Measurements from ENCODE around the gene PSG5. TPM values are rescaled to one million over a fixed set of nuclear protein-coding genes. Genes with fewer than 3 reads are reported as not detected.
"Not testable (repeated sequence)": the region's sequence is repeated elsewhere in the genome, so short reads cannot be mapped to it uniquely, and the experiment has no call there.

PSG5 gene
- total RNA-seq (2021) (not detected in 3 replicates), Bru-seq, nascent RNA (not detected)
- long read RNA-seq, experiment 1: 0 reads
- long read RNA-seq, experiment 2: 0 reads
- long read RNA-seq, experiment 3: 0 reads

DNA sequence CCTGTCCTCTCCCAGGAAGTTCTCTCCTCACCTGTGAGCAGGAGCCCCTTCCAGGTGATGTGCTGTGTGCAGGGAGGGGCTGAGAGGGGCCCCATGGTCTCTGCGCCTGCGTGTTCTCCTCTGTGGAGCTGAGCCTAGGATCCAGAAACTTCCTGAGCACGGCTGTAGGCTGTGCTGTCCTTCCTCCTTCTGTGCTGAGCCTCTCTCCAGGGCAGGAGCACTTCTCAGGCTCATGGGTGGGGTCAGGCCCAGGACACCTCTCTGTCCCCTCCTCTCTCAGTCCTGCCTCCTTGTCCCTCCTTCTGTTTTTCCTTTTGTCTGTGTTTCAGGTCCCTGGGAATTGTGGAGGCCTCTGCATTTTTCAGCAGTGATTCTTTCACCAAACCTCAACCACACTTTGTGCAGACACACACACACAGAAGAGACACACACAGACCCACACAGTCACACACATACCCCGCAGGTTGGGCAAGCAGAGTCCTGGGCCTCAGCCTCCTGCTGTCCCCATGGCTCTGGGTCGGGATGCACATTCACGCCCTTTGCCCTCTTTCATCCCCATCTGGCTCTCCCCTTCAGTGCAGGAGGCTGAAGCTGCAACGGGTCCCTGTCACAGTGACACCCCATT lies at the start of gene PSG5:
Gene PSG5 (minus strand): TSS at position 226 of the 625 bp plus-strand sequence. CDS start 131 bp downstream, at position 95.
- H3K27me3 Mint-ChIP-seq (ENCODE audit: low read depth); H3K4me3 Mint-ChIP-seq; H3K4me1 Mint-ChIP-seq; CTCF ChIA-PET; ATAC-seq; POLR2A ChIA-PET; H3K27ac Mint-ChIP-seq; H3K36me3 Mint-ChIP-seq; H3K9me3 Mint-ChIP-seq; DNase-seq (ENCODE audit: low spot score): not testable (repeated sequence)

DNA sequence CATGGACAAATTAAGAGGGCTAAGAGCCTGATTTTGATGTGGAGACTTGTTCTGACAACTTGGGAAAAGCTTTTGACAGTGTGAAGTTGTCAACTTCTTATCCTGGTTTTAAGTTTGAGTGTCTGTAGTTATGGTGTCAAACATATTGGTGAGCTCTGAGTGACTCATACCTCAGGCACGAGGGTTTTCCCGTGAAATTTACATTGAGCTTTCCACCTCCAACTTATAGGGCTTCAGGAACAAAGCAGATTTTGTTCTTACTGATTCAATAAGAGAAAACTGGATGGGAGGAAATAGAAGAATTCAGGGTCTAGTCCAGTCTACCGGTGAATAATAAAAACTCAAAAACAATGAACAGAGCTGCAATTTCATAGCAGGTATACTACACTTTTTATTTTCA lies 49.4 kb upstream of the PSG5 start:
- H3K4me1 Mint-ChIP-seq; ATAC-seq; H3K27me3 Mint-ChIP-seq (ENCODE audit: low read depth); DNase-seq (ENCODE audit: low spot score); CTCF ChIA-PET; H3K4me3 Mint-ChIP-seq; POLR2A ChIA-PET; H3K27ac Mint-ChIP-seq: not testable (repeated sequence)
- Mint-ChIP-seq H3K36me3 (peaks cover 28% of the 10 kb centered on the region), H3K9me3 (peaks cover 50% of the 10 kb centered on the region)

DNA sequence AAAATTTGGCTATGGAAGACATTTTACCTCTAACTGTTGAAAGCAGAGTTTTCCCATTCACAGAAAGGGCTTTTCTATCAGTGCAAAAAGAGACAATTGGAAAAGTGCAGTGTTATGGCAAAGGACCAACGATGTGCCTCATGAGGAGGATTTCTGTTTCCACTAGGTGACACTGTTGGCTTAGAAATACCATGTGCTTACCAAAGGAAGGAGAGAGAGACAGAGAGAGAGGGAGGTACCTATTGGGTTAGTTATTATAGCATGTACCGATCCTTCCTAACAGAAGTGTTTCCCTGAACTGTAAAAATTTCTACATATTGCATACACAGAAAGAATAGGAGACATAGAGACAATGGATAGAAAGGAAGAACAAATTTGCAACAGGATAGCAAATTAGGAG lies 43.0 kb upstream of the PSG5 start:
- no peak for DNase-seq (ENCODE audit: low spot score)
- Mint-ChIP-seq H3K36me3 (peaks cover 50% of the 10 kb centered on the region), H3K27me3 (ENCODE audit: low read depth) (peaks cover 5% of the 10 kb centered on the region), H3K4me1 (no peaks in the 10 kb centered on the region), H3K27ac (no peak overlapping the region), H3K4me3 (no peak overlapping the region), H3K9me3 (peaks cover 79% of the 10 kb centered on the region)
- CTCF ChIA-PET: no interaction called here
- TF ChIP-seq, protein P1, sequence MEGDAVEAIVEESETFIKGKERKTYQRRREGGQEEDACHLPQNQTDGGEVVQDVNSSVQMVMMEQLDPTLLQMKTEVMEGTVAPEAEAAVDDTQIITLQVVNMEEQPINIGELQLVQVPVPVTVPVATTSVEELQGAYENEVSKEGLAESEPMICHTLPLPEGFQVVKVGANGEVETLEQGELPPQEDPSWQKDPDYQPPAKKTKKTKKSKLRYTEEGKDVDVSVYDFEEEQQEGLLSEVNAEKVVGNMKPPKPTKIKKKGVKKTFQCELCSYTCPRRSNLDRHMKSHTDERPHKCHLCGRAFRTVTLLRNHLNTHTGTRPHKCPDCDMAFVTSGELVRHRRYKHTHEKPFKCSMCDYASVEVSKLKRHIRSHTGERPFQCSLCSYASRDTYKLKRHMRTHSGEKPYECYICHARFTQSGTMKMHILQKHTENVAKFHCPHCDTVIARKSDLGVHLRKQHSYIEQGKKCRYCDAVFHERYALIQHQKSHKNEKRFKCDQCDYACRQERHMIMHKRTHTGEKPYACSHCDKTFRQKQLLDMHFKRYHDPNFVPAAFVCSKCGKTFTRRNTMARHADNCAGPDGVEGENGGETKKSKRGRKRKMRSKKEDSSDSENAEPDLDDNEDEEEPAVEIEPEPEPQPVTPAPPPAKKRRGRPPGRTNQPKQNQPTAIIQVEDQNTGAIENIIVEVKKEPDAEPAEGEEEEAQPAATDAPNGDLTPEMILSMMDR (IDR thresholded peaks at IDR 0.05): 0 out of 2 replicates have a peak, but pooled peaks have one; percentile 20
- no peak for TF ChIP-seq NR1H2 (CRISPR knock-in tag; IDR thresholded peaks at IDR 0.05)
- POLR2A ChIA-PET: no interaction called here
- ATAC-seq: no peak

DNA sequence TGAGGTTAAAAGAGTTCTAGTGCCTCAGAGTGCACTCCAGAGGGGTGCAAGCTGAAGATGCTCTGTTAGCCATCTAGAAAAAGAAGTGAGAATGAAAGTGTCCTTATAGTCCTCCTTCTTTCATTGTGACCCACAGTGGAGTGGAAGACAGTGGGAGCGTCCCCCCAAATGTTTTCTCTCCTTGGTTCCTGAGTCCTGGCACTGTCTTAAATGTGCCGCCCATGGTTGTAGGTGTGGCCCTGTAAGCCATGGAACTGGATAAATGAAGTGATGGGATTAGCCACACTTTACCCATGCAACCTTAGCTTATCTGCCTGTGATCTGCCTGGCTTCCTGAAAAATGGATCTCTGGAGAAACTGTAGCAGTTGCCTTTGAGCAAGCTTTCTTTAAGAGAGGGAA lies 42.4 kb upstream of the PSG5 start:
- H3K4me1 Mint-ChIP-seq; ATAC-seq; H3K27ac Mint-ChIP-seq; CTCF ChIA-PET; POLR2A ChIA-PET; DNase-seq (ENCODE audit: low spot score); H3K4me3 Mint-ChIP-seq; H3K27me3 Mint-ChIP-seq (ENCODE audit: low read depth): not testable (repeated sequence)
- Mint-ChIP-seq H3K9me3 (peaks cover 79% of the 10 kb centered on the region), H3K36me3 (peaks cover 52% of the 10 kb centered on the region)

DNA sequence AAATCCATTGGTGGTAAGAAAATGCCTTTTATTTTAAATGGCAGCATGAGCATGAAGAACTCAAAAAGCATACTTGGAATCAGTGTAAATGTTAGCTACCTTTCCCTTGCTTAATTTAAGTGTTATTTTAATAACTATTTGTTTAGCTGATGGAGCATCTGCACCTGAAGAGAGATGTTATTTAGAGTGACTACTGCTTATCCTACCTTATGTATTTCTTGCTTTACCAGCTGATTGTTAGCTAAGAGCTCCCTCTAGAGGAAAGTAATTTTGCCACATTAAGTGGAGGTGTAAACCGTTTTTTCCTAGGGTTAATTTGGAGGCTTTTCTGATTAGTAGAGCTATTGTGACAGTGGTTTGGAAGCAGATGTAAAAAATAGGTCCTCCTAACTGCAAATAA lies 40.6 kb upstream of the PSG5 start:
- CTCF ChIA-PET; H3K4me3 Mint-ChIP-seq; DNase-seq (ENCODE audit: low spot score); H3K4me1 Mint-ChIP-seq; POLR2A ChIA-PET; H3K27ac Mint-ChIP-seq; ATAC-seq: not testable (repeated sequence)
- peaks cover 57% of the 10 kb centered on the region for H3K36me3 Mint-ChIP-seq
- H3K9me3 Mint-ChIP-seq: peaks cover 87% of the 10 kb centered on the region
- H3K27me3 Mint-ChIP-seq (ENCODE audit: low read depth): peaks cover 14% of the 10 kb centered on the region

DNA sequence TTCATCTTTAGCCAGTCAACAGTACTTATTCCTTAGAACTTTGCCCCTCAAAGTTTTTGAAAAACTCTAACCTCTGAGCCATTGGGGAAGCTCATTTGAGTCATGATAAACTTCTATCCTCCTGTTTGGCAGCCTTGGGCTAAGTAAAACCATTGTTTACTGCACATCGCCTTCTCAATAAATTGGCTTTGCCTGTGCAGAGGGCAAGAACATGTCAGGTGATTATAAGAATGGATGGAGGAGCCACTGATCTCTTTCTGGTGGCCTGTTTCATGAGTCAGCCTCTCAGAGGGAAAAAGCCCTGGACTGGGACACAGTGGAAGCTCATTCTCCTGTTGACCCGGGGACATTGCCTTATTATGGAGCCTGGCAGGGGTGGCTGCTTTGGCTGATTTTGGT lies 38.5 kb upstream of the PSG5 start:
- DNase-seq (ENCODE audit: low spot score) (no peak), ATAC-seq (no peak)
- CTCF ChIA-PET: no interaction called here
- POLR2A ChIA-PET: no interaction called here
- Mint-ChIP-seq H3K27ac (no peak overlapping the region), H3K4me3 (no peak overlapping the region), H3K36me3 (peaks cover 54% of the 10 kb centered on the region), H3K27me3 (ENCODE audit: low read depth) (peaks cover 21% of the 10 kb centered on the region), H3K9me3 (peaks cover 84% of the 10 kb centered on the region), H3K4me1 (no peaks in the 10 kb centered on the region)
- no peak for TF ChIP-seq EMX1 (CRISPR knock-in tag; IDR thresholded peaks at IDR 0.05)
- TF ChIP-seq, protein P2, sequence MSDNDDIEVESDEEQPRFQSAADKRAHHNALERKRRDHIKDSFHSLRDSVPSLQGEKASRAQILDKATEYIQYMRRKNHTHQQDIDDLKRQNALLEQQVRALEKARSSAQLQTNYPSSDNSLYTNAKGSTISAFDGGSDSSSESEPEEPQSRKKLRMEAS (CRISPR knock-in tag; IDR thresholded peaks at IDR 0.05): no peak
- TF ChIP-seq NFATC4 (CRISPR knock-in tag; IDR thresholded peaks at IDR 0.05): no peak
- TF ChIP-seq SMAD3 (CRISPR knock-in tag; IDR thresholded peaks at IDR 0.05; ENCODE audit: borderline replicate concordance): no peak
- TF ChIP-seq, protein P3, sequence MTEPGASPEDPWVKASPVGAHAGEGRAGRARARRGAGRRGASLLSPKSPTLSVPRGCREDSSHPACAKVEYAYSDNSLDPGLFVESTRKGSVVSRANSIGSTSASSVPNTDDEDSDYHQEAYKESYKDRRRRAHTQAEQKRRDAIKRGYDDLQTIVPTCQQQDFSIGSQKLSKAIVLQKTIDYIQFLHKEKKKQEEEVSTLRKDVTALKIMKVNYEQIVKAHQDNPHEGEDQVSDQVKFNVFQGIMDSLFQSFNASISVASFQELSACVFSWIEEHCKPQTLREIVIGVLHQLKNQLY (CRISPR knock-in tag; IDR thresholded peaks at IDR 0.05): no peak
- no peak for TF ChIP-seq ZNF317 (CRISPR knock-in tag; IDR thresholded peaks at IDR 0.05; ENCODE audit: borderline replicate concordance, low read depth)
- no peak for TF ChIP-seq TP53 (CRISPR knock-in tag; IDR thresholded peaks at IDR 0.05)
- no peak for TF ChIP-seq NFE2L1 (CRISPR knock-in tag; IDR thresholded peaks at IDR 0.05)
- no peak for TF ChIP-seq ZNF396 (CRISPR knock-in tag; IDR thresholded peaks at IDR 0.05; ENCODE audit: borderline replicate concordance)
- no peak for TF ChIP-seq SP1 (CRISPR knock-in tag; conservative IDR thresholded peaks at IDR 0.05)
- no peak for TF ChIP-seq JUN (CRISPR knock-in tag; IDR thresholded peaks at IDR 0.05)
- no peak for TF ChIP-seq ZNF423 (CRISPR knock-in tag; IDR thresholded peaks at IDR 0.05)
- TF ChIP-seq ZBTB21 (CRISPR knock-in tag; IDR thresholded peaks at IDR 0.05; ENCODE audit: borderline replicate concordance): no peak
- TF ChIP-seq ELF4 (CRISPR knock-in tag; IDR thresholded peaks at IDR 0.05; ENCODE audit: low read depth): no peak
- TF ChIP-seq, protein P4, sequence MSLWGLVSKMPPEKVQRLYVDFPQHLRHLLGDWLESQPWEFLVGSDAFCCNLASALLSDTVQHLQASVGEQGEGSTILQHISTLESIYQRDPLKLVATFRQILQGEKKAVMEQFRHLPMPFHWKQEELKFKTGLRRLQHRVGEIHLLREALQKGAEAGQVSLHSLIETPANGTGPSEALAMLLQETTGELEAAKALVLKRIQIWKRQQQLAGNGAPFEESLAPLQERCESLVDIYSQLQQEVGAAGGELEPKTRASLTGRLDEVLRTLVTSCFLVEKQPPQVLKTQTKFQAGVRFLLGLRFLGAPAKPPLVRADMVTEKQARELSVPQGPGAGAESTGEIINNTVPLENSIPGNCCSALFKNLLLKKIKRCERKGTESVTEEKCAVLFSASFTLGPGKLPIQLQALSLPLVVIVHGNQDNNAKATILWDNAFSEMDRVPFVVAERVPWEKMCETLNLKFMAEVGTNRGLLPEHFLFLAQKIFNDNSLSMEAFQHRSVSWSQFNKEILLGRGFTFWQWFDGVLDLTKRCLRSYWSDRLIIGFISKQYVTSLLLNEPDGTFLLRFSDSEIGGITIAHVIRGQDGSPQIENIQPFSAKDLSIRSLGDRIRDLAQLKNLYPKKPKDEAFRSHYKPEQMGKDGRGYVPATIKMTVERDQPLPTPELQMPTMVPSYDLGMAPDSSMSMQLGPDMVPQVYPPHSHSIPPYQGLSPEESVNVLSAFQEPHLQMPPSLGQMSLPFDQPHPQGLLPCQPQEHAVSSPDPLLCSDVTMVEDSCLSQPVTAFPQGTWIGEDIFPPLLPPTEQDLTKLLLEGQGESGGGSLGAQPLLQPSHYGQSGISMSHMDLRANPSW (CRISPR knock-in tag; conservative IDR thresholded peaks at IDR 0.05; ENCODE audit: low read depth): no peak

Measured in WTC11 (cell line).